Ishikawa (cell line): ENCODE data around the gene FAM229B.

Source experiments
- CEBPB ChIP-seq: IDR thresholded peaks from 2 replicates; pipeline ENCODE4 v1.6.1; 2012
- CREB1 ChIP-seq: IDR thresholded peaks from 2 replicates; pipeline ENCODE4 v1.6.1; 2012; ENCODE audit warnings: low read depth
- EGR1 ChIP-seq: IDR thresholded peaks from 2 replicates; pipeline ENCODE4 v1.6.1; 2012
- EP300 ChIP-seq: IDR thresholded peaks from 2 replicates; pipeline ENCODE4 v1.6.1; 2012; ENCODE audit warnings: borderline replicate concordance
- FOXM1 ChIP-seq: IDR thresholded peaks from 2 replicates; pipeline ENCODE4 v1.6.1; 2012; ENCODE audit warnings: low read depth, borderline replicate concordance
- NFIC ChIP-seq: IDR thresholded peaks from 2 replicates; pipeline ENCODE4 v1.6.1; 2012
- RAD21 ChIP-seq: IDR thresholded peaks from 2 replicates; pipeline ENCODE4 v1.6.1; 2012; ENCODE audit warnings: low read depth
- REST ChIP-seq: IDR thresholded peaks from 2 replicates; pipeline ENCODE4 v1.6.1; 2012; ENCODE audit warnings: low read depth, mild to moderate bottlenecking
- TAF1 ChIP-seq: IDR thresholded peaks from 2 replicates; pipeline ENCODE4 v1.6.1; 2012; ENCODE audit warnings: low read depth, mild to moderate bottlenecking
- TCF12 ChIP-seq: IDR thresholded peaks from 2 replicates; pipeline ENCODE4 v1.6.1; 2012; ENCODE audit warnings: low read depth
- TEAD4 ChIP-seq: IDR thresholded peaks from 2 replicates; pipeline ENCODE4 v1.6.1; 2012
- YY1 ChIP-seq: IDR thresholded peaks from 2 replicates; pipeline ENCODE4 v1.6.1; 2012; ENCODE audit warnings: low read depth
- ZBTB7A ChIP-seq: IDR thresholded peaks from 2 replicates; pipeline ENCODE4 v1.6.1; 2012; ENCODE audit warnings: low read depth
- TF ChIP-seq, protein P1 (sequence below): IDR thresholded peaks from 2 replicates; pipeline ENCODE4 v1.6.1; 2012
- TF ChIP-seq, protein P2 (sequence below): IDR thresholded peaks from 2 replicates; pipeline ENCODE4 v1.6.1; 2012

Gene FAM229B

DNA sequence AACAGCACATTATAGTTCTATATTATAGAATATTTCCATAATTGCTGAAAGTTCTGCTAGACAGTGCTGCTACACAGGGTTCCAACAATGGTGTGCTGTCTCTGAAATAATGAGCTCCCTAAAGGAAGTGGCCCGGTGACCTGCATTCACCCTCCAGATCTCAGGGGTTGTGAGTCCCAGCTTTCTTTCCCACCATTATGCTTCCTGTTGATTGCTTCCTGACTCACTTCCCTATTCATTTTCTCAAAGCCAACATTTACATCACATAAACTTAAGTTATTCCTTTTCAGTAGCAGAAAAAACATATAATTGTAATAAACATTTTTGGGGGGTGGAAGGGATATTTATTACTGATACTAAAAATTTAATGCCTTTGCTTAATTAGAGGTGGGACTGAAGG is 46.4 kb upstream of the FAM229B start:
- TF ChIP-seq FOXM1 (0 out of 2 replicates have a peak, but pooled peaks have one; percentile 18), TAF1 (no peak), CREB1 (no peak)
- TF ChIP-seq, protein P1, sequence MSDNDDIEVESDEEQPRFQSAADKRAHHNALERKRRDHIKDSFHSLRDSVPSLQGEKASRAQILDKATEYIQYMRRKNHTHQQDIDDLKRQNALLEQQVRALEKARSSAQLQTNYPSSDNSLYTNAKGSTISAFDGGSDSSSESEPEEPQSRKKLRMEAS = no peak

- TF ChIP-seq NFIC = no peak
- TF ChIP-seq EGR1 = no peak
- TF ChIP-seq TCF12 = no peak
- TF ChIP-seq FOXM1 = no peak
- TF ChIP-seq TEAD4 = no peak
- TF ChIP-seq, protein P1 = no peak
- TF ChIP-seq, protein P2, sequence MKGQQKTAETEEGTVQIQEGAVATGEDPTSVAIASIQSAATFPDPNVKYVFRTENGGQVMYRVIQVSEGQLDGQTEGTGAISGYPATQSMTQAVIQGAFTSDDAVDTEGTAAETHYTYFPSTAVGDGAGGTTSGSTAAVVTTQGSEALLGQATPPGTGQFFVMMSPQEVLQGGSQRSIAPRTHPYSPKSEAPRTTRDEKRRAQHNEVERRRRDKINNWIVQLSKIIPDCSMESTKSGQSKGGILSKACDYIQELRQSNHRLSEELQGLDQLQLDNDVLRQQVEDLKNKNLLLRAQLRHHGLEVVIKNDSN = no peak
- no peak for TF ChIP-seq CREB1
- no peak for TF ChIP-seq CEBPB
- no peak for TF ChIP-seq YY1
- no peak for TF ChIP-seq ZBTB7A
- no peak for TF ChIP-seq EP300
- TF ChIP-seq TAF1 = no peak
- no peak for TF ChIP-seq REST
- no peak for TF ChIP-seq RAD21
Observed at GRCh38 chr6:112041535-112041934, 45.9 kb upstream of the FAM229B start.

- TF ChIP-seq YY1 (peak; percentile 80), FOXM1 (no peak), CREB1 (no peak), EP300 (no peak), ZBTB7A (peak; percentile 98), CEBPB (no peak), NFIC (no peak), TCF12 (no peak; the same call in 1 of the 2 replicates), TAF1 (peak; percentile 31; the same call in 1 of the 2 replicates), RAD21 (peak; percentile 95), REST (no peak)
- TF ChIP-seq, protein P2 = no peak
- TF ChIP-seq, protein P1 = peak; percentile 39; the same call in 1 of the 2 replicates
Observed at GRCh38 chr6:112043032-112044007, 44.1 kb upstream of the FAM229B start.

GRCh38 chr6:112044196-112044595 is 43.2 kb upstream of the FAM229B start:
- TF ChIP-seq CREB1 = no peak
- TF ChIP-seq FOXM1 = no peak
- TF ChIP-seq, protein P1 = no peak
- TF ChIP-seq YY1 = no peak
- TF ChIP-seq TAF1 = no peak
- no peak for TF ChIP-seq CEBPB
- TF ChIP-seq RAD21 = no peak
- no peak for TF ChIP-seq EGR1
- no peak for TF ChIP-seq NFIC
- no peak for TF ChIP-seq REST
- no peak for TF ChIP-seq TEAD4
- TF ChIP-seq ZBTB7A = no peak
